ENCODE measurements around the gene ADPRHL1.

DNA sequence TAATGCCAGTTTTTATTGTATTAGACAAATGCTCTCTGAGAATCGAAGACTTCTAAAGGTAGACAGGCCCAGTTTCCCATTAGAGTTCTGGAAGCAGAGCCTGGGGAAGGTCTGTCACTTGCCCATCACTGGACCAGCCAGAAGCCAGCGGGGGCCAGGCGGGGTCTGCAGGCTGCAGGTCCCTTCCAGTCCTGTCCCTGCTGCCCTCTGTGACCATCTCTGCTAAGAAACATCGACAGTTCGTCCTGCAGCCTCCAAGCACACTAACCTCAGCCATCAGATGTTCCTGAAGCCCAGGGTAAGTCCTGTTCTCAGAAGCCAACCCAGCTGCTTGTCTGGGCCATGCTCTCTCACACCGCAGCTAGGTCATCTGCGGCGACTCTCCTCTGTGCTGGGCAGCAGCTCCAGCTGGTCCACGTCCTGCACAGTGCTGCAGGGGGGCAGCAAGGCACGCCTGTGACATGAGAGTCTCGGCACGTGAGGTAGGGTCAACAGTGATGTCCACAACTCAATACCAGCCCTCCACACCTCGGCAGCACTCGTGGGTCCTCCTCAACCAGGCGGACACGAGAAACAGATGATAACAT lies 2.9 kb upstream of the ADPRHL1 start:
- no peak for TF ChIP-seq CTCF (conservative IDR thresholded peaks at IDR 0.05)
- TF ChIP-seq EZH2 (IDR thresholded peaks at IDR 0.05; ENCODE audit: low read depth) = no peak
